ENCODE data around the gene ADAD2.

The ADAD2 gene

GRCh38 chr16:84169765-84170310, 21.1 kb upstream of the ADAD2 start:
- H3K79me2 ChIP-seq (ENCODE audit: control insufficient read depth, insufficient read depth, low read length), result no peaks in the 10 kb centered on the region
- no peak overlapping the region for H2BK15ac ChIP-seq (replicated peaks; ENCODE audit: low read depth)
- no peak for DNase-seq
- H3K4me1 ChIP-seq (ENCODE audit: control insufficient read depth, low read depth, low read length), result no peaks in the 10 kb centered on the region
- H3K27me3 ChIP-seq (ENCODE audit: insufficient read depth, low read length, poor library complexity), result no peaks in the 10 kb centered on the region
- no peak overlapping the region for H3K4me3 ChIP-seq (ENCODE audit: low read length)
- no peak overlapping the region for H4K8ac ChIP-seq (ENCODE audit: low read depth, low read length)
- H2BK5ac ChIP-seq (ENCODE audit: low read length), result no peak overlapping the region
- H3K4me2 ChIP-seq (ENCODE audit: low read length), result no peak overlapping the region
- no peaks in the 10 kb centered on the region for H3K79me1 ChIP-seq (ENCODE audit: low read length)
- no peak overlapping the region for H3K23ac ChIP-seq (ENCODE audit: low read length)
- no peak overlapping the region for H2BK120ac ChIP-seq (ENCODE audit: low read depth, low read length)
- H4K5ac ChIP-seq (ENCODE audit: low read length), result no peak overlapping the region
- no peak overlapping the region for H3K27ac ChIP-seq (ENCODE audit: low read depth, low read length)
- no peak overlapping the region for H3K18ac ChIP-seq (ENCODE audit: low read length)
- no peaks in the 10 kb centered on the region for H3K36me3 ChIP-seq (ENCODE audit: control insufficient read depth, insufficient read depth, low read length)
- H3K9ac ChIP-seq (ENCODE audit: low read length), result no peak overlapping the region
- no peak overlapping the region for H3K4ac ChIP-seq (ENCODE audit: low read depth, low read length)
- no CpG with 5 or more reads among the region's 11 CpGs for WGBS (ENCODE audit: extremely low coverage, insufficient coverage, low lambda C conversion rate)
- no peak overlapping the region for H3K56ac ChIP-seq (ENCODE audit: low read length)
- no peak overlapping the region for H2AK5ac ChIP-seq (ENCODE audit: low read length)

DNA sequence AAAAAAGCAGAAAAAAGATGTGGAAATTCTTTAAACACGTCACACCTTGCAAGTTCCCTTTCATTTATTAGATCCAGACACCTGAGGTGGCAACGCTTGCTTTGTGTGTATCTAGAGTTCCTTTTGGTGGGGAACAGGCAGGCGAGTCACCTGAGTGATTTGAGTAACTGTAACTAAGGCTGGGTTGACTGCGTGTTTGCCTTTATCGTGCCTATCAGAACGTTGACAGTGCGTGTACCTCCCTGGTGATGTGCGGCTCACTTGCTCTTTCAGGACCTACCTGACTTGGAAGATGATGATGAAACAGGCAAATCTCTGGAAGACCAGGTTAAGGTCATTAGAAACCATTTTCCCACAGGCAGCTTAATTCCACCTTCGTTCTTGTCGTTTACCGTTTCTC, 16.6 kb upstream of the ADAD2 start:
- Histone ChIP-seq H3K18ac (ENCODE audit: low read length) (no peak overlapping the region), H3K4me1 (ENCODE audit: control insufficient read depth, low read depth, low read length) (no peaks in the 10 kb centered on the region), H3K79me1 (ENCODE audit: low read length) (no peaks in the 10 kb centered on the region), H3K4me2 (ENCODE audit: low read length) (no peak overlapping the region), H3K27me3 (ENCODE audit: insufficient read depth, low read length, poor library complexity) (no peaks in the 10 kb centered on the region), H4K5ac (ENCODE audit: low read length) (no peak overlapping the region), H2BK15ac (replicated peaks; ENCODE audit: low read depth) (no peak overlapping the region), H3K4ac (ENCODE audit: low read depth, low read length) (no peak overlapping the region), H3K9ac (ENCODE audit: low read length) (no peak overlapping the region), H3K56ac (ENCODE audit: low read length) (no peak overlapping the region), H2AK5ac (ENCODE audit: low read length) (no peak overlapping the region), H2BK120ac (ENCODE audit: low read depth, low read length) (no peak overlapping the region), H3K23ac (ENCODE audit: low read length) (no peak overlapping the region), H4K8ac (ENCODE audit: low read depth, low read length) (no peak overlapping the region), H3K36me3 (ENCODE audit: control insufficient read depth, insufficient read depth, low read length) (no peaks in the 10 kb centered on the region), H3K79me2 (ENCODE audit: control insufficient read depth, insufficient read depth, low read length) (no peaks in the 10 kb centered on the region), H3K27ac (ENCODE audit: low read depth, low read length) (no peak overlapping the region), H3K4me3 (ENCODE audit: low read length) (no peak overlapping the region), H2BK5ac (ENCODE audit: low read length) (no peak overlapping the region)
- no peak for DNase-seq
- no CpG with 5 or more reads among the region's 11 CpGs for WGBS (ENCODE audit: extremely low coverage, insufficient coverage, low lambda C conversion rate)

- H3K27ac ChIP-seq (ENCODE audit: low read depth, low read length), result no peak overlapping the region
These were observed 15.4 kb upstream of the ADAD2 start for GRCh38 chr16:84175350-84176081.

GRCh38 chr16:84176192-84177053, 14.5 kb upstream of the ADAD2 start:
- Histone ChIP-seq H3K27me3 (ENCODE audit: insufficient read depth, low read length, poor library complexity) (no peaks in the 10 kb centered on the region), H3K56ac (ENCODE audit: low read length) (no peak overlapping the region), H3K4ac (ENCODE audit: low read depth, low read length) (no peak overlapping the region), H3K9ac (ENCODE audit: low read length) (no peak overlapping the region), H3K4me1 (ENCODE audit: control insufficient read depth, low read depth, low read length) (no peaks in the 10 kb centered on the region), H3K27ac (ENCODE audit: low read depth, low read length) (no peak overlapping the region), H2BK5ac (ENCODE audit: low read length) (no peak overlapping the region), H3K36me3 (ENCODE audit: control insufficient read depth, insufficient read depth, low read length) (no peaks in the 10 kb centered on the region), H3K23ac (ENCODE audit: low read length) (no peak overlapping the region), H2AK5ac (ENCODE audit: low read length) (no peak overlapping the region), H3K18ac (ENCODE audit: low read length) (no peak overlapping the region), H3K4me2 (ENCODE audit: low read length) (no peak overlapping the region), H2BK120ac (ENCODE audit: low read depth, low read length) (no peak overlapping the region), H3K4me3 (ENCODE audit: low read length) (no peak overlapping the region), H3K79me1 (ENCODE audit: low read length) (no peaks in the 10 kb centered on the region), H4K8ac (ENCODE audit: low read depth, low read length) (no peak overlapping the region), H3K79me2 (ENCODE audit: control insufficient read depth, insufficient read depth, low read length) (no peaks in the 10 kb centered on the region), H2BK15ac (replicated peaks; ENCODE audit: low read depth) (no peak overlapping the region), H4K5ac (ENCODE audit: low read length) (no peak overlapping the region)
- WGBS (ENCODE audit: extremely low coverage, insufficient coverage, low lambda C conversion rate), result no CpG with 5 or more reads among the region's 18 CpGs
- DNase-seq, result no peak

More at GRCh38 chr16:84175350-84176081, 15.4 kb upstream of the ADAD2 start:
- H3K9ac ChIP-seq (ENCODE audit: low read length), result no peak overlapping the region
- no peaks in the 10 kb centered on the region for H3K27me3 ChIP-seq (ENCODE audit: insufficient read depth, low read length, poor library complexity)
- no peaks in the 10 kb centered on the region for H3K79me1 ChIP-seq (ENCODE audit: low read length)
- no peak overlapping the region for H2AK5ac ChIP-seq (ENCODE audit: low read length)
- H3K36me3 ChIP-seq (ENCODE audit: control insufficient read depth, insufficient read depth, low read length), result no peaks in the 10 kb centered on the region
- peak; percentile 77 for DNase-seq
- WGBS (ENCODE audit: extremely low coverage, insufficient coverage, low lambda C conversion rate), result no CpG with 5 or more reads among the region's 10 CpGs
- H2BK120ac ChIP-seq (ENCODE audit: low read depth, low read length), result no peak overlapping the region
- no peak overlapping the region for H3K4me3 ChIP-seq (ENCODE audit: low read length)
- H2BK15ac ChIP-seq (replicated peaks; ENCODE audit: low read depth), result no peak overlapping the region
- no peak overlapping the region for H3K23ac ChIP-seq (ENCODE audit: low read length)
- H3K79me2 ChIP-seq (ENCODE audit: control insufficient read depth, insufficient read depth, low read length), result no peaks in the 10 kb centered on the region
- H3K18ac ChIP-seq (ENCODE audit: low read length), result no peak overlapping the region
- H3K4me1 ChIP-seq (ENCODE audit: control insufficient read depth, low read depth, low read length), result no peaks in the 10 kb centered on the region
- no peak overlapping the region for H3K4me2 ChIP-seq (ENCODE audit: low read length)
- no peak overlapping the region for H3K4ac ChIP-seq (ENCODE audit: low read depth, low read length)
- H3K56ac ChIP-seq (ENCODE audit: low read length), result no peak overlapping the region
- no peak overlapping the region for H4K8ac ChIP-seq (ENCODE audit: low read depth, low read length)
- H4K5ac ChIP-seq (ENCODE audit: low read length), result no peak overlapping the region
- H2BK5ac ChIP-seq (ENCODE audit: low read length), result no peak overlapping the region

- Histone ChIP-seq H3K4me3 (ENCODE audit: low read length) (no peak overlapping the region), H4K8ac (ENCODE audit: low read depth, low read length) (no peak overlapping the region), H4K5ac (ENCODE audit: low read length) (no peak overlapping the region), H3K4me2 (ENCODE audit: low read length) (no peak overlapping the region), H3K27ac (ENCODE audit: low read depth, low read length) (no peak overlapping the region), H3K9ac (ENCODE audit: low read length) (no peak overlapping the region), H2BK120ac (ENCODE audit: low read depth, low read length) (no peak overlapping the region), H2BK15ac (replicated peaks; ENCODE audit: low read depth) (no peak overlapping the region), H3K23ac (ENCODE audit: low read length) (no peak overlapping the region), H3K18ac (ENCODE audit: low read length) (no peak overlapping the region), H3K79me1 (ENCODE audit: low read length) (peaks cover 2% of the 10 kb centered on the region), H3K56ac (ENCODE audit: low read length) (no peak overlapping the region), H3K79me2 (ENCODE audit: control insufficient read depth, insufficient read depth, low read length) (no peaks in the 10 kb centered on the region), H2AK5ac (ENCODE audit: low read length) (no peak overlapping the region), H3K4me1 (ENCODE audit: control insufficient read depth, low read depth, low read length) (no peaks in the 10 kb centered on the region), H3K4ac (ENCODE audit: low read depth, low read length) (no peak overlapping the region), H3K36me3 (ENCODE audit: control insufficient read depth, insufficient read depth, low read length) (peaks cover 3% of the 10 kb centered on the region), H2BK5ac (ENCODE audit: low read length) (no peak overlapping the region), H3K27me3 (ENCODE audit: insufficient read depth, low read length, poor library complexity) (no peaks in the 10 kb centered on the region)
- no peak for DNase-seq
- WGBS (ENCODE audit: extremely low coverage, insufficient coverage, low lambda C conversion rate), result no CpG with 5 or more reads among the region's 9 CpGs
These were observed 13.2 kb upstream of the ADAD2 start for GRCh38 chr16:84177741-84178073.
